HG03025 (cell line): ENCODE data around the gene CTDNEP1.

Experiments
- ATAC-seq: cut with Tn5 transposase; IDR thresholded peaks from one replicate; pipeline ENCODE4 v1.9.1; 2021; ENCODE audit warnings: mild to moderate bottlenecking, moderate library complexity; ENCODE audit not compliant: unreplicated experiment, low FRiP score

The CTDNEP1 gene

GRCh38 chr17:7232114-7232513, 19.4 kb downstream of the CTDNEP1 start:
- no peak for ATAC-seq

- ATAC-seq, result no peak
Observed at GRCh38 chr17:7229504-7229903, 22.0 kb downstream of the CTDNEP1 start.

GRCh38 chr17:7228920-7229319, 22.6 kb downstream of the CTDNEP1 start:
- ATAC-seq, result no peak

GRCh38 chr17:7226721-7227710, 24.5 kb downstream of the CTDNEP1 start:
- no peak for ATAC-seq

GRCh38 chr17:7225711-7226331, 25.7 kb downstream of the CTDNEP1 start:
- ATAC-seq, result no peak

- no peak for ATAC-seq
Observed at GRCh38 chr17:7224661-7225111, 26.8 kb downstream of the CTDNEP1 start.

GRCh38 chr17:7224110-7224509, 27.4 kb downstream of the CTDNEP1 start:
- no peak for ATAC-seq

- no peak for ATAC-seq
Observed at GRCh38 chr17:7223375-7223774, 28.2 kb downstream of the CTDNEP1 start.

GRCh38 chr17:7222972-7223292, 28.6 kb downstream of the CTDNEP1 start:
- no peak for ATAC-seq

GRCh38 chr17:7222093-7222971, 29.2 kb downstream of the CTDNEP1 start:
- ATAC-seq, result no peak

GRCh38 chr17:7221278-7222092, 30.0 kb downstream of the CTDNEP1 start:
- no peak for ATAC-seq

- no peak for ATAC-seq
Observed at GRCh38 chr17:7220593-7221277, 30.8 kb downstream of the CTDNEP1 start.

- ATAC-seq, result peak; percentile 47
Observed at GRCh38 chr17:7219812-7220592, 31.5 kb downstream of the CTDNEP1 start, which contains the start of the genes ACADVL and DLG4. ACADVL (plus strand) TSS chr17:7219938; CDS start chr17:7219985, 47 bp downstream. DLG4 (minus strand) TSS chr17:7219836.

GRCh38 chr17:7219229-7219811, 32.2 kb downstream of the CTDNEP1 start:
- no peak for ATAC-seq

GRCh38 chr17:7218758-7219157, 32.8 kb downstream of the CTDNEP1 start:
- ATAC-seq, result no peak

GRCh38 chr17:7218166-7218565, 33.4 kb downstream of the CTDNEP1 start:
- ATAC-seq, result no peak

- ATAC-seq, result no peak
Observed at GRCh38 chr17:7217113-7217987, 34.2 kb downstream of the CTDNEP1 start.
